T47D (cell line): ENCODE data around the gene TTLL7.

ENCODE experiments used
- DNase-seq, 2 experiments: peaks; one replicate each; pipeline versions ENCODE4 v3.0.0 to v3.0.0-alpha.2; 2011 to 2012; ENCODE audit warnings: low read depth in 1 of 2, low spot score in 1 of 2
- JUND ChIP-seq: IDR thresholded peaks from 2 replicates; pipeline ENCODE4 v1.6.1; 2012; ENCODE audit warnings: low read depth
- in situ Hi-C: cut with HindIII; loops from 2 replicates; pipeline ENCODE4 v1.10.0; 2016; ENCODE audit warnings: low sequenced_read_pairs, low pct_unique_long_range_greater_than_20kb

Gene TTLL7

GRCh38 chr1:83998498-83999315 lies at the start of gene TTLL7:
TSS of gene TTLL7 (minus strand) at chr1:83999132. CDS start at chr1:83952211, 46,921 bp downstream.
- DNase-seq: peak; percentile 68 to 82
- no peak for TF ChIP-seq JUND
- in situ Hi-C loops: no loop called here

- no peak for TF ChIP-seq JUND
- in situ Hi-C loops: no loop called here
- DNase-seq: no peak
Measured at GRCh38 chr1:84042461-84042860, 43.5 kb upstream of the TTLL7 start.

- in situ Hi-C loops: no loop called here
- DNase-seq: peak in 1 of 2 experiments; percentile 6
Measured at GRCh38 chr1:84037758-84038611, 39.1 kb upstream of the TTLL7 start.

GRCh38 chr1:84031802-84032327 lies 32.9 kb upstream of the TTLL7 start:
- in situ Hi-C loops: no loop called here
- no peak for DNase-seq
- TF ChIP-seq JUND: no peak

More at GRCh38 chr1:84037758-84038611, 39.1 kb upstream of the TTLL7 start:
- no peak for TF ChIP-seq JUND

GRCh38 chr1:84027368-84027767 lies 28.4 kb upstream of the TTLL7 start:
- DNase-seq: no peak
- in situ Hi-C loops: no loop called here
- no peak for TF ChIP-seq JUND

GRCh38 chr1:84025966-84026365 lies 27.0 kb upstream of the TTLL7 start:
- no peak for TF ChIP-seq JUND
- in situ Hi-C loops: no loop called here
- DNase-seq: no peak

- in situ Hi-C loops: no loop called here
- no peak for DNase-seq
- no peak for TF ChIP-seq JUND
Measured at GRCh38 chr1:84021822-84022221, 22.9 kb upstream of the TTLL7 start.

- no peak for TF ChIP-seq JUND
- DNase-seq: peak in 1 of 2 experiments; percentile 75
- in situ Hi-C loops: no loop called here
Measured at GRCh38 chr1:84020151-84020550, 21.2 kb upstream of the TTLL7 start.

- in situ Hi-C loops: no loop called here
- TF ChIP-seq JUND: no peak
- no peak for DNase-seq
Measured at GRCh38 chr1:84019217-84019616, 20.3 kb upstream of the TTLL7 start.

- in situ Hi-C loops: no loop called here
- DNase-seq: no peak
- TF ChIP-seq JUND: no peak
Measured at GRCh38 chr1:84013708-84014107, 14.8 kb upstream of the TTLL7 start.

- no peak for TF ChIP-seq JUND
- in situ Hi-C loops: no loop called here
- no peak for DNase-seq
Measured at GRCh38 chr1:84012018-84012417, 13.1 kb upstream of the TTLL7 start.

GRCh38 chr1:84010136-84010535 lies 11.2 kb upstream of the TTLL7 start:
- no peak for TF ChIP-seq JUND
- in situ Hi-C loops: no loop called here
- DNase-seq: no peak

- in situ Hi-C loops: no loop called here
Measured at GRCh38 chr1:84008631-84009030, 9.7 kb upstream of the TTLL7 start.

More at GRCh38 chr1:84008631-84009030, 9.7 kb upstream of the TTLL7 start:
- DNase-seq: no peak
- no peak for TF ChIP-seq JUND
